ENCODE results near the gene MAPK12. TPM values are rescaled to one million over a fixed set of nuclear protein-coding genes. Genes with fewer than 3 reads are reported as not detected.

The MAPK12 gene
- total and polyA plus RNA-seq, 2 donors (not counting 1 experiment from before 2014, with no cell fraction given): 6.5 to 7.8 TPM

GRCh38 chr22:50287731-50288130 lies 26.2 kb upstream of the MAPK12 start:
- Histone ChIP-seq H3K4me1 (ENCODE audit: control insufficient read depth in 2 of 2, insufficient read depth in 2 of 2, low read length in 2 of 2) (peaks cover 19 to 25% of the 10 kb centered on the region in 2 donors), H3K9me3 (ENCODE audit: control extremely low read depth in 1 of 3, control insufficient read depth in 2 of 3, insufficient read depth in 1 of 3, low read length in 2 of 3) (peaks cover 0 to 8% (median 0%) of the 10 kb centered on the region in 3 donors), H3K27ac (ENCODE audit: low read length in 2 of 2) (no peak overlapping the region), H3K9ac (ENCODE audit: low read length) (no peak overlapping the region), H3K36me3 (replicated peaks in 1 of 2; ENCODE audit: control extremely low read depth in 1 of 2, control insufficient read depth in 1 of 2, extremely low read depth in 1 of 2, insufficient read depth in 2 of 2, low read length in 1 of 2) (no peaks in the 10 kb centered on the region), H2AFZ (ENCODE audit: insufficient read depth, low read depth, low read length, poor library complexity, severe bottlenecking) (no peak overlapping the region), H3K27me3 (replicated peaks in 1 of 4; ENCODE audit: control extremely low read depth in 1 of 4, control insufficient read depth in 3 of 4, insufficient read depth in 4 of 4, low read length in 3 of 4) (peaks cover 0 to 20% (median 9%) of the 10 kb centered on the region in 4 experiments), H4K20me1 (ENCODE audit: control insufficient read depth, insufficient read depth, low read length, poor library complexity, severe bottlenecking) (peaks cover 12% of the 10 kb centered on the region), H3K4me2 (replicated peaks; ENCODE audit: low read depth, low read length, poor library complexity, severe bottlenecking) (no peak overlapping the region), H3K79me2 (ENCODE audit: control insufficient read depth, insufficient read depth, low read length) (no peaks in the 10 kb centered on the region), H3K4me3 (ENCODE audit: control extremely low read depth in 1 of 5, extremely low read depth in 1 of 5, insufficient read depth in 1 of 5, low read depth in 2 of 5, low read length in 4 of 5) (no peak overlapping the region)
- no peak for DNase-seq
- ATAC-seq (ENCODE audit: low read depth): no peak
- Mint-ChIP-seq H3K9me3 (ENCODE audit: insufficient read depth) (no peaks in the 10 kb centered on the region), H3K27me3 (peaks cover 8% of the 10 kb centered on the region), H3K27ac (no peak overlapping the region), H3K4me3 (no peak overlapping the region), H3K4me1 (peaks cover 17% of the 10 kb centered on the region)
- 96% methylated on average over 31 of the region's 31 CpGs for WGBS (ENCODE audit: insufficient coverage)
- POLR2A ChIA-PET: no interaction called here
- no peak for TF ChIP-seq CTCF (IDR thresholded peaks at IDR 0.05)
- no peak for TF ChIP-seq EZH2 (IDR thresholded peaks at IDR 0.05; ENCODE audit: borderline replicate concordance, insufficient read depth, low read depth, low read length, poor library complexity, severe bottlenecking)
- CTCF ChIA-PET: interaction anchor here (1.0 kb wide), 2 partner anchors 38 to 40 kb away, joined by 3 to 4 read pairs; no protein-coding TSS in a partner anchor
- intact Hi-C loops (cut with micrococcal nuclease): no loop called here

- Histone ChIP-seq H2AFZ (ENCODE audit: insufficient read depth, low read depth, low read length, poor library complexity, severe bottlenecking) (no peak overlapping the region), H3K79me2 (ENCODE audit: control insufficient read depth, insufficient read depth, low read length) (no peaks in the 10 kb centered on the region), H3K4me3 (ENCODE audit: control extremely low read depth in 1 of 5, extremely low read depth in 1 of 5, insufficient read depth in 1 of 5, low read depth in 2 of 5, low read length in 4 of 5) (no peak overlapping the region), H3K9me3 (ENCODE audit: control extremely low read depth in 1 of 3, control insufficient read depth in 2 of 3, insufficient read depth in 1 of 3, low read length in 2 of 3) (peaks cover 0 to 7% (median 0%) of the 10 kb centered on the region in 3 donors), H4K20me1 (ENCODE audit: control insufficient read depth, insufficient read depth, low read length, poor library complexity, severe bottlenecking) (peaks cover 4% of the 10 kb centered on the region), H3K9ac (ENCODE audit: low read length) (no peak overlapping the region), H3K4me2 (replicated peaks; ENCODE audit: low read depth, low read length, poor library complexity, severe bottlenecking) (no peak overlapping the region), H3K27me3 (replicated peaks in 1 of 4; ENCODE audit: control extremely low read depth in 1 of 4, control insufficient read depth in 3 of 4, insufficient read depth in 4 of 4, low read length in 3 of 4) (peaks cover 0 to 16% (median 7%) of the 10 kb centered on the region in 4 experiments), H3K27ac (ENCODE audit: low read length in 2 of 2) (no peak overlapping the region), H3K36me3 (replicated peaks in 1 of 2; ENCODE audit: control extremely low read depth in 1 of 2, control insufficient read depth in 1 of 2, extremely low read depth in 1 of 2, insufficient read depth in 2 of 2, low read length in 1 of 2) (no peaks in the 10 kb centered on the region), H3K4me1 (ENCODE audit: control insufficient read depth in 2 of 2, insufficient read depth in 2 of 2, low read length in 2 of 2) (peaks cover 10 to 15% of the 10 kb centered on the region in 2 donors)
- 97% methylated on average over 38 of the region's 40 CpGs for WGBS (ENCODE audit: insufficient coverage)
- intact Hi-C loops (cut with micrococcal nuclease): no loop called here
- no peak for ATAC-seq (ENCODE audit: low read depth)
- ChIA-PET CTCF (interaction anchor here (1.0 kb wide), 1 partner anchor 39 kb away, joined by 3 read pairs; no protein-coding TSS in a partner anchor), POLR2A (no interaction called here)
- no peaks in the 10 kb centered on the region for H3K9me3 Mint-ChIP-seq (ENCODE audit: insufficient read depth)
- TF ChIP-seq CTCF (IDR thresholded peaks at IDR 0.05) (no peak), EZH2 (IDR thresholded peaks at IDR 0.05; ENCODE audit: borderline replicate concordance, insufficient read depth, low read depth, low read length, poor library complexity, severe bottlenecking) (no peak)
- H3K4me3 Mint-ChIP-seq: no peak overlapping the region
- peaks cover 2% of the 10 kb centered on the region for H3K27me3 Mint-ChIP-seq
- H3K27ac Mint-ChIP-seq: no peak overlapping the region
- DNase-seq: no peak
- peaks cover 7% of the 10 kb centered on the region for H3K4me1 Mint-ChIP-seq
Measured at GRCh38 chr22:50286701-50287318, 25.3 kb upstream of the MAPK12 start.

Measured in B cell (primary cell).